Activated CD4-positive, CD25-positive, alpha-beta regulatory T cell (primary cell): Measurements from ENCODE around the gene PWP1.
A peak's percentile ranks its signal among the peaks of the same experiment; 100 is the strongest.

Experiments
- DNase-seq, 4 experiments: peaks; one replicate each; lab custom pipeline; 2025; lab: John Stamatoyannopoulos, UW

The PWP1 gene

DNA sequence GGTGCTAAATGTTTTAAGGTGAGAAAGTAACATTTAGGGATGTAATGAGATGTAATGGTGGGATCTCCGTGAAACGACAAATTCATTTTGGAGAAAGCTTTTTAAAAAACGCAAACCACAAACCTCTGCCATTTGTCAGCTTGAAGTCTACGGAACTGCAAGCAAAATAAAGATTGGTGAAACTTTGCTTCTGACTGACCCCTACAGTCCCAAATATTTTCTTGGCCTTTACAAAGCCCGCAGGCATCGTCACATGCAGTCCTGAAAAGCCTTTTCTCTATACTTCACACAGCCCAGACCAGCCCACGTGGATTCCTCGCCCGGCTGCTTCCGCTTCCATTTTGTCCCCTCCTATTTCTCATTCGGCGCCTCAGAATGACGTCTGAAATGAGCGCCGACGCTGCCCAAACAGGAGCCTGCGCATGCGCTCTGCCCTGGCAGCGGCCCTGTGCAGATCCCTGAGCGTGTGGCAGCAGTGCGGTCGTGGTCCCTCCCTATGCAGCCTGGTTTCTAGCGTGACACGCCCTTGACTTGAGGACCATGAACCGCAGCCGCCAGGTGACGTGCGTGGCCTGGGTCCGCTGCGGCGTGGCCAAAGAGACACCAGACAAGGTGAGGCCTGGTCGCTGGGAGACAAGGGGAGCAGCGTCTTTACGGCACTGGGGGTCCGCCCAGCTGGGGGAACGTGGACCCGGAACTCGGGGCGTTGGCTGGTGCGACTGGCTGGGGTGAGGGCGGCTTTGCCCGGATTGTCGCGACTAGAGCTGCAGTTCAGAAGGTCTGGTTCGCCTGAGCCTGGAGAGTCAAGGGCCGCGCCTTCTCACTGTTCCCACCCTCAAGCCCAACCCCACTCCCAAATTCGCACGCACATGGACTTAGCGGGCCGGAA, at the start of gene PWP1:
Gene PWP1, plus strand, starts transcription at position 440 of the 889 bp plus-strand sequence. Its CDS starts 101 bp downstream, at position 541.
- peak; percentile 81 to 91 (median 88) for DNase-seq

GRCh38 chr12:107641154-107641553, 44.4 kb upstream of the PWP1 start:
- no peak for DNase-seq

GRCh38 chr12:107642240-107642639, 43.4 kb upstream of the PWP1 start:
- no peak for DNase-seq

DNA sequence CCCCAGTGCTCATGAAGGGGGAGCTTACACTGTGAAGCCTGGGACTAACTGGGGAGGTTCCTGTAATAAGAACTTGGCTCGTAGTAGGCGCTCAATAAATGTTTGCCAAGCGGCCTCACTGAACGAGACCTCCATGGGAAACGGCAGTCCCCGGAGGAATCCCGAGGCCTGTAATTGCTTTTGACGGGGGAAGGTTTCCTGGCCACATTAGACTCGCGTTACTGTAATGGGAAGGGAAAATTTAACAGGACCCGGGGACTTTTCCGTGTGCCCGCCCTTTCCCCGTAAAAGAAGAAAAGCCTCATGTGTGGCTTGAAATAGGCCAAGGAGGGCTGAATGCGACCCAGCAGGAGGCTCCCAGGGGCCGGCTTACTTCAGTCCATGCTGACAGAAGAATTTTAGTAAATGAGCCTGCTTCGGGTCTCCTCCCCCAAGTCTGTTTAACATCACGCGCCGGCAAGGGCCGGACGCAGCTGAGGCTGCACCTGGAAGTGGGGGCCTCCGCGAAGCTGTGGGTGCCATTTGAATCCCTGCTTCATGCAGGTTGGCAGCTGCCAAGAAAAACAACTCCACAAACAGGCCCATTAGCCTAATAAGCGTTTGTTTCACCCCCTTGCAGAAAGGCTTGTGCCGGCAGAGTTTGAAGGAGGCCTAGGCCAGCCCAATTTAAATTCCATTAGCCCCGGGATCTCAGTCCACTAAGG, 39.8 kb upstream of the PWP1 start:
- no peak for DNase-seq

- no peak for DNase-seq
These were observed 39.2 kb upstream of the PWP1 start for GRCh38 chr12:107646436-107646835.

GRCh38 chr12:107649661-107650061, 35.9 kb upstream of the PWP1 start:
- no peak for DNase-seq

DNA sequence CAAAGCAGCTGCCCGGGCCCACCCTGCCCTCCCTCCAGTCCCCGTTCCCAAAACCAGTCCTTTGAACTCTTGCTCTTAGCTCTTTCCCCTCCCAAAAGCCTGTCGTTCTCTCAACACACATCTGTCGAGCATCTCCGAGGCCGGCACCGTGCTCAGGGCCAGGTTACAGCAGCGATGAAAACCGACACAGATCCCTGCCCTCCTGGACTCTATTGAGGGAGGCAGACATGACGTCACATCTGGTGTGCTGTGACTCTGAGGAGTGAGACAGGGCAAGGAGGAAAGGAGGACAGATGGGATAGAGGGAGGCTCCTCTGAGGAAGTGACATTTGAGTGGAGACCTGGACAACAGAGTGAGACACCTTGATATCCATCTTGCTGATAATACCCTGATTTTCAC, 34.6 kb upstream of the PWP1 start:
- no peak for DNase-seq

- no peak for DNase-seq
These were observed 33.8 kb upstream of the PWP1 start for GRCh38 chr12:107651571-107652449.

DNA sequence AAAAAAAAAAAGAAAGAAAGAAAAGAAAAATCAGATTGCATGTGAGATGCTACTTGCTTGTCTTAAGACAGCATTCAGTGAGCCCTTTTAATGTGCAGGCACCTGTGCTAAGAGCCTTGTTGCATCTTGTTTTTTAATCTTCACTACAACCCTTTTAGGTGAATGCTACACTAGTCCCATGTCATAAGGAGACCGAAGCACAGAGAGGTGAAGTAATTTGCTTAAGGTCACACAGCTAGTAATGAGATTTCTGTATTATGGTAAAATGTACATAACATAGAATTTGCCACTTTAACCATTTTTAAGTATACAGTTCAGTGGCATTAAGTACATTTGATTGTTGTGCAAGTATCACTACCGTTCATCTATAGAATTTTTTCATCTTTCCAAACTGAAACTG, 32.1 kb upstream of the PWP1 start:
- DNase-seq, result no peak

GRCh38 chr12:107654873-107655272, 30.7 kb upstream of the PWP1 start:
- no peak for DNase-seq

GRCh38 chr12:107655281-107656065, 30.1 kb upstream of the PWP1 start:
- no peak for DNase-seq

DNA sequence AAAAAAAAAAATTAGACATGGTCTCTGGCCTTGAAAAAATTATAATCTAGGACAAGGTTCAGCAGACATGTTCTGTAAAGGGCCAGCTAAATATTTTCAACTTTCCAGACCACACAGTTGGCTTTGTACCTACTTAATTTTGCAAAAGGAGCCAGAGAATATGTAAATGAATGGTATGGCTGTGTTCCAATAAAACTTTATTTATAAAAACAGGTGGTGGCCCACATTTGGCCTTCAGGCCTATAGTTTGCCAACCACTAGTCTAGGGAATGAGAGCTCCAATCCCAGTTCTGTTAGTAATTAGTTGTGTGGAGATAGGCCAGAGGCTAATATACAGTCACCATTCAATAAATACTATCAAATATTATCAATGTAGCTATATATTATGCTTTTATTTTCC, 29.3 kb upstream of the PWP1 start:
- no peak for DNase-seq

DNA sequence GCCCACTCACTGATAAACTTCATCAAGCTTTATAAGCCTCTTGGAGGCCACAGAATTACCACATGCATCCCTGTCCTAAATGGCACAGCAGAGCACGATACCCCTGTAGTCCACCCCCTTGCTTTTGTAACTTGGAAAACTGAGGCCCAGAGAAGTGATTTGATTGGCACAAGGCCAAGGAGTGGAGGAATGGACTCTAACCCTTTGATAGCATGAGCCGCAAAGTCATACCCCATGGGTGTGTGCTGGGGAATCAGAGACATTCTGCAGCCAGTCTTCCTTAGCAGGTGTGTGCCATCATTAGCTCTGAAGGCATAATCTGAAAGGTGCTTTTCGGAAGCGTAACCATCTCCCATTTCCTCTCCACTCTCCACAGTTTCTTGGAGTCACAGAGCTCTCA, 28.5 kb upstream of the PWP1 start:
- no peak for DNase-seq

- no peak for DNase-seq
These were observed 28.0 kb upstream of the PWP1 start for GRCh38 chr12:107657621-107658020.

DNA sequence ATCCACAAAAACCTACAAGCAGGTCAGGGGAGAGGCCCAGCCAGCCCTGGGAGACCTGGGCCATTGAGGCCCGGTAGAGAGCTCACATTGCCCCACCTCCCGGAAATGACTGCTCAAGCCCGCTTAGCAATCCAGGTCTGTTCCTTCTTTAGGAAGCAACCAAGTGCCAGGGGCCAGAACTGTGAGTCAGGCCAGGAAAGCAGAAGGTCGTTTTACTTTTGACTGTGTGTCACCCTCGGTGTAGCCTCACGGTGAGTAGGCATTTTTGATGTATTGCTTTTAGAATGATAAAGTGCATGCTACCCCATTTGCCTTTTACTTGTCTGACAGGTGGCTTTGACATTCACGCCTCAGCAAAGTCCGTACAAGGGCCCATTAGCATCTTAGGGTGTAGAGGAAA, 25.4 kb upstream of the PWP1 start:
- DNase-seq, result no peak

DNA sequence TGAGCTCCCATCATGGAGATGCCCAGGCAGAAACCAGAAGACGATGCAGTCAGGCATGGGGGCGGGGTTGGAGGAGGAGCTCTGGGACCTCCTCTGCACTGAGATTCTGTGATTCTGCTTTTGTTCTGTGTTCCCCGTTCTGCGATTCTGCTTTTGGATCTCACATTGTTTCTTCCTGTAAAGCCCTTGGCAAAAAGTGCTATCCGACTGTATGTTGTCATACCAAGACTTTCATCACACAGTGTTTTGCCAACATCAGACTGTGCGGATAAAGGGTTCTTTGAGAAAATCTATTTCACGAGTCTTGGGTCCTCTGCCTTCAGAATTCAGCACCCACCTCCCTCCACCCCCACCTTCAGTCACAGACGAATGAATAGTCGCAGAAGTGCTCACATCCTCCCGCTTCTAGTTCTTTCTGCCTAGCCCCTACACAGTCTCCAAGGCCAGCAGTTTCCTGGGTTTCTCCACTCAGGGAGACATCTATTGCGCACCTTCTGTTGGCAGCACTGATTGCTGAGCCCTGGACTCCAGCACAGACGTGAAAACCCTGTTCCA, 24.7 kb upstream of the PWP1 start:
- no peak for DNase-seq

GRCh38 chr12:107661830-107662229, 23.8 kb upstream of the PWP1 start:
- no peak for DNase-seq

- no peak for DNase-seq
These were observed 23.1 kb upstream of the PWP1 start for GRCh38 chr12:107662484-107662883.

DNA sequence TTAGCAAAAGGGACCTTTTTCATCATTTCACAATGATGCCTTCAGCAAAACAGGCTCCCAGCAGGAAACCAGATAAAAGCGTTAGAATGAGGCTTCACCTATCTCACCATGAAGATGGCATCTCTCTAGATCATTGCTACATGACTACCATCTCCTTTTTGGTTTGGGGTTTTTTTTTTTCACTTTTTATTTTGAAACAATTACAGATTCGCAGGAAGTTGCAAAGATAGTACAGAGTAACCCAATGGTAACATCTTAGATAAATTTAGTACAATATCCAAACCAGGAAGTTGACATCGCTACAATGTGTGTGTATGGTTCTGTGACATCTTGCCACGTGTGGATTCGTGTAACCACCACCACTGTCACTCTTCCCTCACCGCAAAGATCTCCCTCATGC, 22.3 kb upstream of the PWP1 start:
- DNase-seq, result no peak

GRCh38 chr12:107666009-107666408, 19.6 kb upstream of the PWP1 start:
- no peak for DNase-seq

DNA sequence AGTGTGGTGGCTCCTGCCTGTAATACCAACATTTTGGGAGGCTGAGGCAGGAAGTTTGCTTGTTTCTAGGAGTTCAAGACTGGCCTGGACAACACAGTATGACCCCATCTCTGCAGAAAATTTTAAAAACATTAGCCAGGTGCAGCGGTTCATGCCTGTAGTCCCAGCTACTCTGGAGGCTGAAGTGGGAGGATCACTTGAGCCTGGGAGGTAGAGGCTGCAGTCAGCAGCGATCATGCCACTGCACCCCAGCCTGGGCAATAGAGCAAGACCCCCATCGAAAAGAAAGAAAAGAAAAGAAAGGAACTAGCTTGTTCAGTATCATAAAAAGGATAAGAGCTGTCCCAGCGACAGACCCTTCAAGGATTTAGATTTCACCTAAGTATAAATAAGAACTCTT, 18.1 kb upstream of the PWP1 start:
- no peak for DNase-seq
